HFFc6 (cell line): ENCODE data around the gene BPIFB3. TPM values are rescaled to one million over a fixed set of nuclear protein-coding genes. Genes with fewer than 3 reads are reported as not detected.

Experiments used
- DNase-seq: peaks from one replicate; pipeline ENCODE4 v3.0.0-alpha.2; 2018
- H3K27ac Mint-ChIP-seq: 2 replicates; pipeline ENCODE4 v1.8.0; 2020; ENCODE audit warnings: mild to moderate bottlenecking, mixed read lengths
- H3K27me3 Mint-ChIP-seq: 2 replicates; pipeline ENCODE4 v1.8.0; 2021; ENCODE audit warnings: mild to moderate bottlenecking, moderate library complexity, mixed read lengths; ENCODE audit not compliant: insufficient read depth
- H3K36me3 Mint-ChIP-seq: 2 replicates; pipeline ENCODE4 v1.8.0; 2021; ENCODE audit warnings: low read depth, mixed read lengths
- H3K4me1 Mint-ChIP-seq: 2 replicates; pipeline ENCODE4 v1.8.0; 2020; ENCODE audit warnings: low read depth, mixed read lengths
- H3K4me3 Mint-ChIP-seq: 2 replicates; pipeline ENCODE4 v1.8.0; 2020; ENCODE audit warnings: mild to moderate bottlenecking, moderate library complexity, mixed read lengths
- H3K9me3 Mint-ChIP-seq: 2 replicates; pipeline ENCODE4 v1.8.0; 2020; ENCODE audit warnings: mild to moderate bottlenecking, mixed read lengths
- CTCF ChIP-seq: fragments of 200-600 bp; sonication (generic); IDR thresholded peaks from 2 replicates; pipeline ENCODE4 v1.5.0; 2021; ENCODE audit warnings: antibody characterized with exemption, mild to moderate bottlenecking
- total RNA-seq, 6 experiments: library from RNA; stranded (reverse); fragmentation: NEBNext Ultra II Directional; extraction: Animal tissue kit (Norgen Biotek cat#: 25700); gene quantifications; 2 replicates in 1 of 6; 3 replicates in 5 of 6; pipeline ENCODE4 v1.2.3, GENCODE V29; 2021

Gene BPIFB3
- total RNA-seq, 6 experiments from 2014 or later: not detected

- Mint-ChIP-seq H3K9me3 (no peaks in the 10 kb centered on the region), H3K4me3 (no peak overlapping the region), H3K4me1 (no peaks in the 10 kb centered on the region), H3K27ac (no peak overlapping the region), H3K27me3 (peaks cover 42% of the 10 kb centered on the region), H3K36me3 (no peaks in the 10 kb centered on the region)
- no peak for DNase-seq
- TF ChIP-seq CTCF: no peak
These were observed 16.0 kb downstream of the BPIFB3 start for GRCh38 chr20:33069673-33070072.

- H3K36me3 Mint-ChIP-seq: no peaks in the 10 kb centered on the region
- H3K9me3 Mint-ChIP-seq: no peaks in the 10 kb centered on the region
- no peaks in the 10 kb centered on the region for H3K4me1 Mint-ChIP-seq
- no peak for TF ChIP-seq CTCF
- no peak overlapping the region for H3K4me3 Mint-ChIP-seq
- DNase-seq: no peak
- H3K27me3 Mint-ChIP-seq: peaks cover 47% of the 10 kb centered on the region
- no peak overlapping the region for H3K27ac Mint-ChIP-seq
These were observed 16.7 kb downstream of the BPIFB3 start for GRCh38 chr20:33070111-33071053.

- Mint-ChIP-seq H3K27ac (no peak overlapping the region), H3K9me3 (no peaks in the 10 kb centered on the region), H3K27me3 (peaks cover 46% of the 10 kb centered on the region), H3K36me3 (no peaks in the 10 kb centered on the region), H3K4me1 (no peaks in the 10 kb centered on the region), H3K4me3 (no peak overlapping the region)
- no peak for TF ChIP-seq CTCF
- no peak for DNase-seq
These were observed 17.5 kb downstream of the BPIFB3 start for GRCh38 chr20:33071198-33071597.

- no peak overlapping the region for H3K4me3 Mint-ChIP-seq
- H3K36me3 Mint-ChIP-seq: no peaks in the 10 kb centered on the region
- no peak for TF ChIP-seq CTCF
- H3K27me3 Mint-ChIP-seq: peaks cover 46% of the 10 kb centered on the region
- H3K4me1 Mint-ChIP-seq: no peaks in the 10 kb centered on the region
- H3K9me3 Mint-ChIP-seq: no peaks in the 10 kb centered on the region
- no peak overlapping the region for H3K27ac Mint-ChIP-seq
- DNase-seq: no peak
These were observed 18.7 kb downstream of the BPIFB3 start for GRCh38 chr20:33072362-33072761.

GRCh38 chr20:33072813-33073212 is 19.1 kb downstream of the BPIFB3 start:
- TF ChIP-seq CTCF: no peak
- Mint-ChIP-seq H3K4me1 (no peaks in the 10 kb centered on the region), H3K9me3 (no peaks in the 10 kb centered on the region), H3K36me3 (no peaks in the 10 kb centered on the region), H3K27me3 (peaks cover 46% of the 10 kb centered on the region), H3K4me3 (no peak overlapping the region), H3K27ac (no peak overlapping the region)
- no peak for DNase-seq
